SKM-1 (cell line): ENCODE data around the gene CCER1.

Source experiments
- DNase-seq: peaks from one replicate; lab custom pipeline; 2025; ENCODE audit not compliant: unreplicated experiment; lab: John Stamatoyannopoulos, UW

Gene CCER1

GRCh38 chr12:90969346-90969745, 14.4 kb upstream of the CCER1 start:
- DNase-seq, result no peak

- no peak for DNase-seq
These were observed 10.2 kb upstream of the CCER1 start for GRCh38 chr12:90965204-90965603.

- DNase-seq, result no peak
These were observed 9.6 kb upstream of the CCER1 start for GRCh38 chr12:90964616-90965015.

GRCh38 chr12:90963946-90964345, 9.0 kb upstream of the CCER1 start:
- no peak for DNase-seq

GRCh38 chr12:90961154-90961553, 6.2 kb upstream of the CCER1 start:
- no peak for DNase-seq

- no peak for DNase-seq
These were observed 4.7 kb upstream of the CCER1 start for GRCh38 chr12:90959538-90960139.

GRCh38 chr12:90959032-90959431, 4.1 kb upstream of the CCER1 start:
- DNase-seq, result no peak

- DNase-seq, result no peak
These were observed 3.4 kb upstream of the CCER1 start for GRCh38 chr12:90958347-90958746.

- DNase-seq, result no peak
These were observed 548 bp downstream of the CCER1 start for GRCh38 chr12:90954428-90954827.

- no peak for DNase-seq
These were observed 987 bp downstream of the CCER1 start for GRCh38 chr12:90953956-90954421.

GRCh38 chr12:90951432-90952105, 3.4 kb downstream of the CCER1 start:
- DNase-seq, result no peak

- no peak for DNase-seq
These were observed 7.1 kb downstream of the CCER1 start for GRCh38 chr12:90947869-90948268.

- DNase-seq, result no peak
These were observed 9.8 kb downstream of the CCER1 start for GRCh38 chr12:90945070-90945649.

GRCh38 chr12:90943255-90943654, 11.7 kb downstream of the CCER1 start:
- DNase-seq, result no peak

GRCh38 chr12:90940872-90941499, 14.0 kb downstream of the CCER1 start:
- DNase-seq, result no peak

GRCh38 chr12:90939382-90939781, 15.6 kb downstream of the CCER1 start:
- no peak for DNase-seq

- DNase-seq, result no peak
These were observed 16.5 kb downstream of the CCER1 start for GRCh38 chr12:90938451-90938850.

GRCh38 chr12:90937651-90938050, 17.3 kb downstream of the CCER1 start:
- no peak for DNase-seq

- no peak for DNase-seq
These were observed 18.6 kb downstream of the CCER1 start for GRCh38 chr12:90936230-90937005.

- DNase-seq, result no peak
These were observed 29.4 kb downstream of the CCER1 start for GRCh38 chr12:90925562-90925961.

GRCh38 chr12:90924406-90924805, 30.6 kb downstream of the CCER1 start:
- no peak for DNase-seq
